Gastroesophageal sphincter (tissue), 3 donors: Measurements from ENCODE around the gene APOBEC2.

Experiments
- CTCF ChIP-seq, 4 experiments: fragments of 200-600 bp in 2 of 4; fragments of 450-650 bp in 2 of 4; sonication (generic) in 1 of 4; IDR thresholded peaks; one replicate each; pipeline ENCODE4 v1.5.1; 2017 to 2019; ENCODE audit warnings: antibody characterized with exemption in 4 of 4, mild to moderate bottlenecking in 2 of 4, moderate library complexity in 2 of 4
- POLR2A ChIP-seq, 2 donors: fragments of 450-650 bp; IDR thresholded peaks; one replicate each; pipeline ENCODE4 v1.6.1; 2017; ENCODE audit warnings: antibody characterized with exemption in 2 of 2, mild to moderate bottlenecking in 2 of 2, moderate library complexity in 1 of 2
- POLR2AphosphoS5 ChIP-seq: sonication (generic); formaldehyde crosslinking; IDR thresholded peaks from one replicate; pipeline ENCODE4 v1.6.1; 2017; ENCODE audit warnings: antibody characterized with exemption

- TF ChIP-seq CTCF (IDR thresholded peaks at IDR 0.05) = no peak
- no peak for TF ChIP-seq POLR2AphosphoS5
- TF ChIP-seq POLR2A (IDR thresholded peaks at IDR 0.05) = no peak
These were observed 12.6 kb downstream of the APOBEC2 start for GRCh38 chr6:41065550-41066026.
